NK-92 treated with Interleukin-12 subunit alpha and Interleukin-12 subunit beta, amount 100 ng/mL, for 24 hours (cell line): ENCODE data around the gene TTLL7.
"Not testable (repeated sequence)": the region's sequence is repeated elsewhere in the genome, so short reads cannot be mapped to it uniquely, and the experiment has no call there.

Experiments
- DNase-seq: peaks from one replicate; lab custom pipeline; 2025; lab: John Stamatoyannopoulos, UW

Gene TTLL7

DNA sequence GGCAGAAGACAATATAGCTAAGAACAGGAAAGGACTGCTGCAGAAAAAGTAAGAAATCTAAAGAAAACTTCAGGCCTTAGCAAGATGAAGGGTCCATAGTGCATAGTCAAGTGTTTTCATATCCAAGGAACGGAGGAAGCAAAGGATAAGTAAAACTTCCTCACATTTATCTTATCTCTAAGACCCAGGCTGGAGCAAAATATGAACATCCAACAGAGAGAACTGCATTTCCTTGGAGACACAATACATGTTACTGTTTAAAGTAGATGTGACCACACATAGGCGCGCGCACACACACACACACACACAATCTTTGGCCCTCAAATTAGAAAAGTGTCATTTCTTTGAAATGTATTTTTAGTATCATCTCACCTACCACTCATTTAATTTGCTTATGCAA is 66.7 kb downstream of the TTLL7 start:
- no peak for DNase-seq

- DNase-seq = no peak
Measured at GRCh38 chr1:83931658-83932253, 67.2 kb downstream of the TTLL7 start.

- DNase-seq = no peak
Measured at GRCh38 chr1:83929184-83929583, 69.7 kb downstream of the TTLL7 start.

DNA sequence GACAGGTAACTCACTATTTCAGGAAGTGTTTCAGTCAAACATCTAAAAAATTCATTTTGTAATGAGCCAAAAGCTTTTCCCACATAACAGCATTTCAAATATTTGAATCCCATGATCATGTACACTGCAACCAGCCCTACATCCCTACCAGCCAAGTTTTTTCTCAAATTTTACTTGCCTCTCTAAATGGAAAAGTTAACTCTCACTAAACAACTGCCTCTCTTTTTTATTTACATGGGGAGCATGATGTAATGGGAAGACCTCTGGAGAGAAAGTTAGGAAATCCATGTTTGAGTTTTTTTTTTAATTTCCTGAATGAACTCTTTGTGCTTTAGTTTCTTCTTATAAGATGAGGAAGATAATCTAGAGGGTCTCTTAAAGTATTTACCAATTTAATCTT is 70.5 kb downstream of the TTLL7 start:
- DNase-seq = no peak

GRCh38 chr1:83927701-83928100 is 71.2 kb downstream of the TTLL7 start:
- DNase-seq = no peak

- no peak for DNase-seq
Measured at GRCh38 chr1:83927061-83927460, 71.9 kb downstream of the TTLL7 start.

- no peak for DNase-seq
Measured at GRCh38 chr1:83923553-83923952, 75.4 kb downstream of the TTLL7 start.

DNA sequence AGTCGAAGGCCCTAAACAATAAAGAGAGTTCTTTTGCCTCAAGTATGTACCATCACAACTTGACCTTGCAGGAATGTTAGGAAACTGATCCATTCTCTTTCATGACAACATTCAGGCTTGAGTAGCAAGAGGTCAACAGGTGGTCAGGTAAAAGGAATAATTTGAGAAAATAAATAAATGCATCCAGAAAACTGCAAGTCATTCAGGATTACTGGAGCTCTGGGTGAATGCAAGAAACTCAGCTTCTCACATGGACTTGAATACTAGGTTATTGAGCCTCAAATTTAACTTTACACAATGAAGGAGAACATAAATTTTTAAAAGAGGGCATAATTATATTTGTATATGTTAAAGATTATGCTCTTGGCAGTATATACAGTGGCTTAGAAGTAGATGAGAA is 76.5 kb downstream of the TTLL7 start:
- no peak for DNase-seq

DNA sequence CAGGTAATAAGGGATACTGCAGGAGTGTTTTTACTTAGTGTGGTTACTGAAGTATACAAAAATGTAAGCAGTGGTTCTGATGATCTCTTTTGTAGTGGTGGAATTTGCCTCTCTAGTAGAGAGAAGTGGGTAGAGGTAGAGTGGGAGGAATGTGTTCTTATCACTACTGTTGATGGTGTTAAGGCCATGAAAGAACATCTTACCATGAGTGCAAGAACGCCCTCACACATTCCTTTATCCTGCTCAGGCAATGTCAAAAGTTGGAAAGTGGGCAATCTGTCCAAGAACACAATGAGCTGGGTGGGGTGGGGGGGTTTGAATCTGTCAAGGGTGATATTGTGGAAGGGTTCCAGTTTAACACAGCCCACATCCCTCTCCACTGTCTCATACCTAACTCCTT is 78.6 kb downstream of the TTLL7 start:
- DNase-seq = no peak

DNA sequence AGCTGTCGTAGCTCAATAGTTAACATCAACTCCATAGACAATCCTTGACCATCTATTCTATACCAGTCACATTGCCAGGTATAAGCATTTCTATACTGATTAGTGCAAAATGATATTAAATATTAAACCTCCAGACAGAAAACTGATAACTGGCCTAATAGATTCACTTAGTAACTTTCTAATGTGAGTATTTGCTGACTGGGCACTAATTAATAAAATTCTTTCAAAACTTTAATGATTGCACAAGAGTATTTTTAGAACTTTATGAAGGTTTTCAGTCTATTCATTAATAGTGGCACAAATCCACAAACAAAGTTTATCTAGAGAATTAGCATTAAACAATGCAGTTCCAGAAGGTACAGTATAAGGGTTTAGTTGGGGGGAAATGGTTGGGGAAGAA is 79.1 kb downstream of the TTLL7 start:
- no peak for DNase-seq

- no peak for DNase-seq
Measured at GRCh38 chr1:83918688-83919285, 80.1 kb downstream of the TTLL7 start.

GRCh38 chr1:83917959-83918358 is 81.0 kb downstream of the TTLL7 start:
- no peak for DNase-seq

DNA sequence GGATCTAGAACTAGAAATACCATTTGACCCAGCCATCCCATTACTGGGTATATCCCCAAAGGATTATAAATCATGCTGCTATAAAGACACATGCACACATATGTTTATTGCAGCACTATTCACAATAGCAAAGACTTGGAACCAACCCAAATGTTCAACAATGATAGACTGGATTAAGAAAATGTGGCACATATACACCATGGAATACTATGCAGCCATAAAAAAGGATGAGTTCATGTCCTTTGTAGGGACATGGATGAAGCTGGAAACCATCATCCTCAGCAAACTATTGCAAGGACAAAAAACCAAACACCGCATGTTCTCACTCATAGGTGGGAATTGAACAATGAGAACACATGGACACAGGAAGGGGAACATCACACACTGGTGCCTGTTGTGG is 82.8 kb downstream of the TTLL7 start:
- DNase-seq = not testable (repeated sequence)

DNA sequence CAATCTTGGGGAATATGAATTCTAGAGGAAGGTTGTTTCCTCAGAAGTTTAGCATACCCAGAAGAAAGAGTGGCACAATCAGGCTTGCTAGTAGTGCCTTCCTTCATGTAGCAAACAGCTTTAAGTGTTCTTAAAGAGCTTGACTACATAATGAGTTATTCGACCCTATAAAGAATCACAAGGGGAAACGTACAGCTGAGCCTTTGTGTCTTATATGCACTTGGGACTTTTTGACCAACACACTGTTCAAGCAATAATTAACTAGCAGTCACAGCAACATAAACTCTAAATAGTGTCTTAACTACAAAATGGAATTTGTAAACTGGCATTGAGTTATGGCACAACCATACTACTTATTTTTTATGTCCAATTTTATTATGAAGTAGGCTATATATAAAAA is 86.1 kb downstream of the TTLL7 start:
- DNase-seq = no peak

DNA sequence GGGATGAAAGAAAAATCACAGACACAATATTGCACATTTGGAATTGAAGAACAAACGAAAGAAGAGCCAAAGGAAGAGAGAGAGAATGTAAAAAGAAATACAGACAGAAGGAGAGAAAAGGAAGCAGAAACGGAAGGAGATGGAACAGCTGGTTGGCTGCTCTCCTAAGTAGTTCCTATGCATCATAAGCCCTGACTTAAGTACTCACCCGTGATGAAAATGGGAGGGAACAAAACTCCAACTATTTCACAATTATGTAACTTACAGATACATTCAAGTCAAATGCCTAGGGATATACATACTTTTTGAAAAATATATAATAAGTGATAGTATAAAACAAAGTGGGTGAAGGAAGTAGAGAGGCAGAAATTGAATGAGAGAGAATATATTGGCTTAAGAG is 88.5 kb downstream of the TTLL7 start:
- no peak for DNase-seq

- DNase-seq = no peak
Measured at GRCh38 chr1:83909687-83910086, 89.2 kb downstream of the TTLL7 start.

DNA sequence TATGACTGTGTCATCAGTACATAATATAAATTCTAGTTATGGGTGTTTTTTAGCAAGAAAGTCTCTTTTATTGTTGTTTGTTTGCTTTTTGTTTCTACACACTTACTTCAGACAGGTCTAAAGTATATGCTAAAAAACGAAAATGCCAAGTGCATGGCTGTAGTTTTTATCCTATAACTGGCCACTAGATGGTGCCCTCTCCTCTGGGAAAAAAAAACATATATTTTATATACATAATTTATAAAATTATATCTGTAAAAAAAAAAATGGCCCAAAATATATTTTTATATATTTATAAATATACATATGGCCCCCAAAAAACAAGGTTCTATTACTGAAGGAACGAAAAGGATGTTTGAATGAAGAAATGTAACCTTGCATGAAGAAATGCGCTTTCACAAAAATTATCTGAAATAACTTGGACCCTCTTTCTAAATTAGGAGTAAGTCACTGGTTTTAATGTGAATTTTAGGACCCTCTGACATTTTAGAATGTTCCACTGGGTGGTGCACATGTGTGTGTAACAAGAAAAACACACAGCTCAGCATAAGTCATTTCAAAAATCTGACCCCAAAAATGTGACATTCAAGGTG is 93.5 kb downstream of the TTLL7 start:
- no peak for DNase-seq

DNA sequence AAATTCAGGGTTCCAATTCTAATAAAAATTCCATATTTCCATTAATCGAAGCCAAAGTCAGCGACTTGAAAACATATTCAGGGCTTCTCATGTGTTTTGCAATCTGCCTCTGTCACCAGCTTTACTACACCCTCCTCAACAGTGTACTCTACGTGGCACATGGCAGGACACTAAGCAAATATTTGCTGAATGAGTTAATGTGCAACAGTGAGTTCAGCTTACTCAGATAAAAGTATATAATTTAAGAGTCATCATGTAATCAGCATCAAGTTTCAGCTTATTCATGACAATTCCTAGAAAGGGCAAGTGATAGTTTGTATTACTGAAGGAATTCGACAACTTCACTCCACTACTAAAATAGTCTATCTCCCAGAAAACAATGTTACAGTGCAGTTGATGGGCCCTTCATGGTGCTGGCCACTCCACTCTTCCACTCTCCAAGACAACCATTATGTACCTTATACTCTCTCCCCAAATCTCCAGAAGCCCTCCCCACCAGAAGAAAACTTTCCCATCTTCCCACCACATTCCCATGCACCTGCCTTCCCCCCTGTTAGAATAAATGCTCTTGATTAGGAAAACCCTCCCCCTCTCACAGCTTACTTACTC is 97.3 kb downstream of the TTLL7 start:
- no peak for DNase-seq

GRCh38 chr1:83900524-83900923 is 98.4 kb downstream of the TTLL7 start:
- DNase-seq = no peak

- DNase-seq = no peak
Measured at GRCh38 chr1:83897516-83897915, 101.4 kb downstream of the TTLL7 start.

DNA sequence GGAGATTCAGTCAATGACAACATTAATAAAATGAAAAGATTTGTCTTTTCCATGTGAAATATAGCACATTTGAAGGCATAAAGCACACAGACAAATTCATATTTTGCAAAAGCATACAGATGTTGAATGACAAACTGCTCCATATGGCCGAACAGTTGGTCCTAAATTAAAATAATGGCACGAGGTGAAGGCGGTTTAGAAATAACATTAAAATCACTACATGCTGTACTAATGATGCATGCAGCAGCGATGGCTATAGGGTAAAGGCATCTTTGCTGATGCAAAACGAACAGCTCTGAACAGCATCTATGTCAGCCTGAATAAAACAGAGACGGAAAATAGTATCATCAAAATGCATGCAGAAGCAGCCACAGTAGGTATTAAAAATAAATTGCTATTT is 102.6 kb downstream of the TTLL7 start:
- DNase-seq = no peak

DNA sequence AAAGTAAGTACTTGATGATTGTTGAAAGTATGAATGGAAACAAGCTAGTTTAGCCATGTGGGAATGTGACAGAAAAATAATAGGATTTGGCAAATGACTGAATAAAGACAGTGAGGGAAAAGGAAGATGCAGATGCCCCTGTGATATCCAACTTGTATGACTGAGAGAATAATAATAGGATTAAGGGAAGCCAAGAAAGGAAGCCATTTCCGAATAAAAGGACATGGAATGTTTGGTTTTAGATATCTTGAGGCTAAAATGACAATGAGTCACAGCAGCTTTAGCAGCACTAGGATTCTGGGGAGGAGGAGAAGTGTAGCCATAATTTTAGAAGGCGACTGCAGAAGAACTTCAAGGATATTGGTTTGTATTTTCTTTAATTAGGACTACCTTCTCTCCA is 109.2 kb downstream of the TTLL7 start:
- no peak for DNase-seq

GRCh38 chr1:83887483-83887882 is 111.4 kb downstream of the TTLL7 start:
- DNase-seq = no peak

DNA sequence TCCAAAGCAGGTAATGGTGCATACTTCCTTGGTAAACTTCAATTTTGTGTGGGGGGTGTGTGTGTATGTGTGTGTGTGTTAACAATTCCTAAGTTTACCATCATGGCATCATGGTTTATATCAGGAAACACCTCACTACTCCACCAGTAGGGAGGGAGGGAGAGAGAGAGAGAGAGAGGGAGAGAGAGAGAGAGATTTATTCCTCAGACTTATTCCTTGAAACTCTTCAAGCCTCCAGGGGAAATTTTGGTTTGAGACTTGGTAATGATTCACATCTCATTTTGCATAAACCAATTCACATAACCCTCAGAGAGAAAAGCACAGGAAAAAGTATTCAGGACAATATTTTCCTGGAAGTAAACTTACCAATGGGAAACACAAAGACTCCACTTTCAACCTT is 115.0 kb downstream of the TTLL7 start:
- no peak for DNase-seq
